Activated effector memory CD4-positive, alpha-beta T cell treated with Interleukin-2 at 50 U/mL for 16 hours (primary cell): Measurements from ENCODE around the gene PTPRO.

Experiments used
- DNase-seq: peaks from one replicate; pipeline ENCODE4 v3.0.0-alpha.2; 2020

PTPRO gene

DNA sequence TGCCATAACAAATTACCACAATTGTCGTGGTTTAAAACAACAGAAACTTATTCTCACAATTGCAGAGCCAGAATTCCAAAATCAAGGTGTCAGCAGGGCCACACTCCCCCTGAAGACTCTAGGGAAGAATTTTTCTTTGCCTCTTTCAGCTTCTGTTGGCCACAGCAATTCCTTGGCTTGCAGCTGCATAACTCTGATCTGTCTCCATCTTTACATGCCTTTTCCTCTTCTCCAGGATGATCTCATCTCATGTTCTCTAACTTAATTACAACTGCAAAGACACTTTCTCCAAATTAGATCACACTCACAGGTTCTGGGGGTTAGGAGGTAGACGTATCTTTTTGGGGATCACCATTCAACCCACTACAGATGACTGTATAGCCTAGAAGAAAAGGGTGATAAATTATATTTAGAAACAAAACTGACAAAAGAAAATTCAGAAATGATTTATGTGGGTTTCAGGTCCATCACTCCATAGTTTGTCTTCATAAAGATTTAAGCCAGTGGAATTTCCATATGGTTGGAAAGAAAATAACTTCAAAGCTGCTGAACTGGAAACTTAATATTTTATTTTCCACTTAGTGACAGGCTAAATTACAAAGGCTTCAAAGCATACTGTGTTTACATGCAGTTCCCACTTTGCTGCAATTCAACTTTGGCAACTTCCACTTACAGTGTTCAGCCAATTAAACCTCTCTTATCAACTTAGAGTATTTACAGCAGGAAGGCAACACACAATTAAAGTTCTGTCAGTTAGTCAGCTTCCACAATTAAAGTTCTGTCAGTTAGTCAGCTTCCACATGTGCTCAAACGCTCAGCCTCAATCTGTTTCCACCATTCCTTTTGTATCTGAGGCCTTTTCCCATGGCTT, 253.6 kb downstream of the PTPRO start:
- no peak for DNase-seq

DNA sequence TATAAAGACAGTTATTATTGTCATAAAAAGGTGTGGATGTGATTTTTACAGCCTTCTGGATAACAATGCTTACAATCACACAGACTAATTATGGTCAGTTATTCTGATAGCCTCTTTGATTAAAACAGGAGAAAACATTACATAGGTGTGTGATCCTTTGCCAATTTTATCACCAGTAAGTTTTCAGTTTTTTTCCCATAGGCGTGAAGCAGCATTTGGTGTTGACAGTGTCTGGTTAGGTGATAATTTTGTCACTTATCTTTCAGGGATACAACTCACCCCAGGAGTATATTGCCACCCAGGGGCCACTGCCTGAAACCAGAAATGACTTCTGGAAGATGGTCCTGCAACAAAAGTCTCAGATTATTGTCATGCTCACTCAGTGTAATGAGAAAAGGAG, 258.1 kb downstream of the PTPRO start:
- DNase-seq: no peak

DNA sequence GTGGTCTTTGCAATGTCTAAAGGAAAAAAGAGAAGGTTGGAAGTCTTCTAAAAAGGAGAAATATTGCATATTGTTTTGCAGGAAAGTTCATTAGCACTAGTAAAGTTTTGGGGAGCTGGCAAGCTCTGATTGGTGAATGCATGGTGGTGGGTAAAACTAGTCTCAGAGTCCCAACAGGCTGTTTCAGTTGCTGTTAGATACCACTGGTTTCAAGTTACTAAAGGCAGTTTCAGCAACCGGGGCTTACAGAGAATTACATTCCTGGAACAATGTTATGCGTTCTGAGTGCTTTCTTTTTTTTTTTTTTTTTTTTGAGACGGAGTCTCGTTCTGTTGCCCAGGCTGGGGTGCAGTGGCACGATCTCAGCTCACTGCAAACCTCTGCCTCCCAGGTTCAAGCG, 258.7 kb downstream of the PTPRO start:
- DNase-seq: no peak

DNA sequence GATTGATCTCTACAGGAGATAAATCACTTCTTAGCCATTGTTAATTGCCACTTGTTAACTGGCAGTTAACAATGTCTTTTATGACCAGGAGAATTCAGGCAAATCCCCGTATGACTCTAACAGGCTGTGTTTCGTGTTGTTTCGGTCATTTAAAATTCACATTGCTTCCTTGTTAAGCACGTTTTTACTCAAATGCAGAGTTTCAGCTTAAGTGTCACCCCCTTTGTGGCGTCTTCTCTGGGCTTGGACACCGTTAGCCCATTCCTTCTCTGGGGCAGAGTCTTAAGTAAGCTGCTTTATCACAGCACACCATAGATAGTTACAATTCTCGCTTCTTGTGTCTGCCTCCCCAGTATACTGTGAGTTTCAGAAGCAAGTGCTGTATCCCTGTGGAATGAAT, 261.5 kb downstream of the PTPRO start:
- no peak for DNase-seq

DNA sequence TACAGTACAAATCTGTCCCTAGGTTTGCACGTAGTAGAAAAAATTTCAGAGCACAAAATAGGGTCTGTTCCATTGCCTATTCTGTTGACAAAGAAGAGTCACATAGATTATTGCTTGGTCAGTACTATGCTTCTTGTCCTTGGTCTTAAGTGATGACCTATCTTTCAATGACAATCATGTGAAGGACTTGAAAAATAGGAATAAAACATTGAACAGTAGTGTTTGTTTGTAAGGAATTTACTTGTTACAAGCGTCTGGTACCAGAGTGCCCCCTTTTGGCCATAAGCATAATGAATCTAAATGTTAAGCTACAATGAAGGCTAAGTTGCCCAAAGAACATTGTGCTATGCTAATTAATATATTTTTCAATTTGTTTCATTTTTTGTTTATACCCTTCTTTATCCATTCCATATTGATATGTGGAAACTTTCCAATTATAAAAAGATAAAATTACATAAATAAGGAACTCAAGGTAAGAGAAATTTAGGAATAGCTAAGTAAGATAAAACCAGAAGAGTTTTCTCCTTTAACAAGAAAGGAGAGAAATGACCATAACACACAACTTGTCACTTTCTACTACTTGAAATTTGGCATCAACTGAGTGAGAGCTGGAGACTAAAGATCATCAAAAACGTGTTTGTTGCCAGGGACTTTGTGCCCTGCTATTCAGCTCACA, 262.2 kb downstream of the PTPRO start:
- no peak for DNase-seq

DNA sequence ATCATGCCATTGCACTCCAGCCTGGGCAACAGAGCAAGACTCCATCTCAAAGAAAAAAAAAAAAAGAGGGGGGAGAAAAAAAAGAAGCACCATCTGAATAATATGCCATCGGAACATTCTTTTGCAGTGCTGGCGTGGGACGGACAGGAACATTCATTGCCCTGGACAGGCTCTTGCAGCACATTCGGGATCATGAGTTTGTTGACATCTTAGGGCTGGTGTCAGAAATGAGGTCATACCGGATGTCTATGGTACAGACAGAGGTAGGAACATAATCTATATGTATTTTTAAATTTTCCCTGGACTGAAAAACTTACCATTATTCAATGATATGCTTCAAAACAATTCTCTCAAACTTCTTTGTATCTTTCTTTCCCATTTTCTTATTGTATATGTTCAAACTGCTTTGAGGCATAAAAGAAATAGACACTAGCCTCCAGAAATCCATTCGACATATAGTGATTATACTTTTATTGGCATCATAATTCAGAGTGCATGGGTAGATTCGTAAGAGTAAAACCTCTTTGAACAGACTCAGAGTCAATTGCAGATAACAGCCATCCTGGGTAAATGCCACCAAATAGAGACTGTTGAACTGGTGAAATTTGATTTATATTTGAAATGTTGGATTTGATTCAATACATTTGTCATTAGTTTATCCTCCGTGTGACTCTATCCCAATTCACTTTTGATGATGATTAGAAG, 267.2 kb downstream of the PTPRO start:
- no peak for DNase-seq

DNA sequence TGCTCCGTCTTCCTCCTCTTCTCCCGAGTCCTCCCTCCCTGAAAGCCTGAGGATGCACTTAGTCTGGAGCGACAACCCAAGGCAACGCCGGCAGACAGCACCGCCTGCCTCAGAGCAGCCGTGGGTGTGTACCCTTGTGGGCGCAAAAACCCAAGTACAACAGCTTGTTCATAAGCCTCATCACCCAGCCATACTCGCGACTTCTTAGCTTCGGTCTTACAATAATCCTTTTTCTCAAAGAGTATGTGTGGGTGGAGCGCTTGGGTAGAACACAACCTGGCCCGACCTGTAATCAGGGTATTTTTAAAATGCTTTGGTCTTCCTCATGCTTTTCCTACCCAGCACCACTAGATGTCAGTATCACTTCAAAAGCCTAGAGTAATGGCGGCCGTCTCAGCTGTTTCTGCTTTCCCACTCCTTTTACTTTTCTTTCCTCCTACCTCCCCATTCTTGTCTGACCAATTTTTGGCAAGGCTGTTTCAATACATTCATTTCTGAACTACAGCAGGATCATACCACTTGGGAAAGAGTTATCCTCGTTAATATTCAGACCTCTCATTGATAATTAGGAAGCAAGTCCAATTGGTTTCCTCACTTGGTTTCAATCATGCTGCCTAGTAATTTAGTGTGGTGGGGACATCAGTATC, 268.0 kb downstream of the PTPRO start:
- peak; percentile 5 for DNase-seq

DNA sequence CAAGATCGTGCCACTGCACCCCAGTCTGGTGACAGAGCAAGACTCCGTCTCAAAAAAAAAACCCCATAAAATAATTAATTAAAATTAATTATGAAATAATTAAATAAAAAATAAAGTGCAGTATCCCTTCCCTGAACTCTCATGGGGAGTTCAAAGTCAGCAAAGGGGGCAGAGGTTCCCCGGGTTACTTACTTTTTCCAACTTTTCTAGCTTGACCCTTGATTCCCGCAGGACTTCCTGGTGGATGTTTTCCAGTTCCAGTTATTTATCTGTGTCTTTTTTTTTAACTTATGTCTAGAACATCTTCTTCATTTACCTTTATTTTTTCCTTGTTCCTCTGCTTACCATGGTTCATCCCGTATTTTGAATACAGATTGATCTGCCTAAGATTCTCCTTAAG, 269.5 kb downstream of the PTPRO start:
- no peak for DNase-seq

DNA sequence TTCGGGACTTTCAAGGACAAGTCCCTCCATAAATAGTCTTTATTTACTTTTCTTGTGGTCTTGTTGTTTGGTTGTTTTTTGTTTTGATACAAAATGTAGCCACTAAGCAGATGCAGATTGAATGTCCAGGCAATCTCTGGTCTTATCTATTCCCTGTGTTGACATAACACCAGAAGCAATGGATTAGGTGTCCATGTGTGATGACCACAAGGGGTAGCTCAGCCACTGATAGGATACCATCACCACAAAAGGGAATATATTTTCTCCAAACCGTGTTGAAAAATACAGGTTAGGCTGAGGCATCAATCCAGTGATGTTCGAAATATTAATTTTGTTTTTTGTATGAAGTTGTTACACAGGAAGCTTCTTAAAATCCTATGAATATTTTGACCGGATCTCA, 270.6 kb downstream of the PTPRO start:
- DNase-seq: no peak

DNA sequence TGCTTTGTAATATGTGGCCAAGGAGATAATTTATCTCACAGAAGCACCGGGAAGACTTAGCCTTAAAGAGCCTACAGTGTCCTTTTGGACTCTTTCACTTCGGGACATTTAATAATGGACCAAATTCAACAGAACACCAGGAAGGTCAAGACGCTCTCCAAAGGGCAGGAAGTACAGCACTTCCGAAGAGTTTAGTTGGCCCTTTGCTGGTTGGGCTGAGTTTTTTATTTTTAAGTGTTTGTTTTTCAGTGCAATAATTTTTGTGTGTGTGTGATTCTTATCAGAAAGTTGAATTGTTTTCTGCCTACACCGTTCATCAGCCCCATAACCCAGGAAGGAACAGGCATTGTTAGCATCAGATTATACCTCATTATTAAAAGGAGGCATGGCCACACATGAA, 273.9 kb downstream of the PTPRO start:
- DNase-seq: no peak

DNA sequence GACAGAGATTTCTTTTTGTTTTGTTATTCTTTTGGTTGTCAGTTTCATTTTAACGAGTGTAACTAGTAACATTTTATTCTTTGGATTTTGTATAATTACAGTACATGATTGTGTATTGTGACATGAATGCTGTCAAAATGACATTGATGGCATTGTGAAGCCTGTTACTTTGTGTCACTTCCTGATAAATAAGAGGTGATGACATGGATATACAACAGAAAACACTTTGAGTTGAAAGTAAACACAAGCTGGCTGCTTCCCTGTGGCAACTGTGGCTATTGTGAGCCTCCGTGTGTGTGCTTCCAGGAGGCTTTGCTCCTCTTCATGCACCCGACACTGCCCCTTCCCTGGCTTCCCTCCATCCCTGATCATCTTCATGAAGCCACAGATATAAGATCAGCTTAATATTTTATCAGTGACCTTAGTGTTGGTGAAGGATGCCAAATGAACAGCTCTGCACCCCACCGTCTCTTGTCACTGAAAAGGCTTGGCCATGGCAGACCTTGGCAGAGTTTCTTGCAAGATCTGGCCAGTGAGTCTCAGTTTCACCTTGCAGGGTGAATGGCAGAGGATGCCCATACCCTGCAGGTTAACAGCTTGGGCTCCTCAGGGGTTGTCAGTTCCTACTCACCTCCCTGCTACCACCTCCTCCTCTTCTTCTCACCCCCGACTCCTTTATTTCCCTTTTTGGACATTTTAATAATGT, 275.0 kb downstream of the PTPRO start:
- DNase-seq: no peak

DNA sequence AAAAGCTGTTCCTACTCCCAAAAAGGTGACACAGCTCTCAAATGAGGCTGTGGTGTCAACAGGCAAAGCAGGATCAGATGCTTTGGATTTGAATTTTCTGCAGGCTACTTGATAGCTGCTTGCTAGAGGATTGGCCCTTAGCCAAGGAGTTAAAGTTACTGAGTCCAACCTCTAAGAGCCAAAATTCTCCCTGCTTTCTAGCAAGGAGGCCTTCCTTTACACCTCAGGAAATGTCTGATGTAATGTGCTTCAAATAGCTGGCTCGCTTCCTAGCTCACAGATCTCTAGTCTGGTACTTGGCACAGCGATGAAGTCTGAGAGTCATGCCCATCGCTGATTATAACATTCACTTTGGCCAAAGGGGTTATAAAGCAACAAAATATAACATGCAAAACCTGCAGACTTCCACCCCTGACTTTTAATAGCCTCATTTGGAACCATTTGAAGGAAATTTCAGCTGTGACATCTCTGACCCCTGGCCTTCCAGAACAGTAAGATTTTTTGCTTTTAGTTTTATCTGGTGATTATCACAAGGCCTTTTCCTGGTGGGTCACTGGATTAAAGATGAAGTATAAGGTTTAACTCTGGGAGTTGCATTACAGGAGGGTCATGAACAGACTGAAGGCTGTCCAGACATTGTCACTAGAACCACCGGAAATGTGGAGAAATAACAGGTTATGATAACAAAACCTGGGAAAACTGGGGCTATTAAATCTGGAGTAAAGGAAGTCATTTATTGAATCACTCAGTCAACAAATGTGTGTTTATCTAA, 277.1 kb downstream of the PTPRO start:
- DNase-seq: no peak

DNA sequence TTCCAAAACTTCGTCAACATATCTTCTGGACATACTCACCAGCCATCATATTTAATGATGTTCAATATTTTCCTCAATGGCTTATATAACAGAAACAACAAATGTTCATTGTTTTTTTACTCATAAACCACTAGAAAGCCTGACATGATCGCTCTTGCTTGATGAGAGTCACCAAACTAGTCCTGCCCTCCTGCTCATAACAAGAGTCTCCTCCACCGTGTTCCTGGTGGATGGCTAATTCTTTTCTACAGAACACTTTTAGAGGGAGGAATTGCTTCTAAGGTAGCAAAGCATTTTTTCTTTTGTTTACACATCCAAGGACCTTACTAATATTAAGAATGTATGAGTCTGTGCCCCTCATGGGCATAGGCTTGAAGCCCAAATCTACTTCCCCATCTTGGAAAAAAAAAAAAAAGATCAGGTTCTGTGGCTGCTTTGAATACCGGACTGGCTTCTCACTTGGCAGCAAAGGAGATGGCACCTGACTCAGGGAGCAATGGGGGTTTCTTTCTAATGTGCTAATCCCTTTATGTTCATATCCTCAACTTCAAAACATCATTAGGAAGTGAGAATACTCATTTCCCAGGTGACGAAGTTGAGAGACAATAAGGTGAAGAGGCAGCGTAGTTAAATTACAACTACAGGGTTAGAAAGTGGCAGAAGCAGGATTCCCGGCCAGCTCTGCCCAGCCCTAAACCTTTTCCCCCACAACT, 278.1 kb downstream of the PTPRO start:
- no peak for DNase-seq

DNA sequence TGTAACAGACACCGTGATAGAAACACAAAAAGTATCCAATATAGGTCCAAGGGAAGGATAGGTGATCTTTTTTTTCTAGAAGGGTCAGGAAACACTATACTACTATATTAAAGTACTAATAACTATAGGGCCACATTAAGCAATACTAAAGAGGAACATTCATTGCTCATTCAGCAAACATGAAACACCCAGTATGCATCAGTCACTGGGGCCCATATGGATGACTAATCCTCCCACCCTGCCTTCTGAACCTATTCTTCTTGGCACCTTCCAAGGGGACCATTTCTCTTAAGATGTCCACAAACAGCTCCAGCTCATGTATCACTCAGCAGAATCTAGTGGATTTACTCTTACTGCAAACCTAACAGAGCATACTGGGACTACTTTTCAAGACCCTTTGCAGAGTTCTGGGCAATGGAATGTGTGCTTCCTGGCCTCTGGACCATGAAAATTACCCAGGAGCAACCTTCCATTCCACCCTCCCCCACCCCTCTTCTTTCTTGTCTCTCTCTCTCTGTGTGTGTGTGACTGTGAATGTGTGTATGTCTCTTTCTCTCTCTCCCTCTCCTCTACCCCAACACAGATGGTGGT, 279.0 kb downstream of the PTPRO start:
- DNase-seq: no peak

DNA sequence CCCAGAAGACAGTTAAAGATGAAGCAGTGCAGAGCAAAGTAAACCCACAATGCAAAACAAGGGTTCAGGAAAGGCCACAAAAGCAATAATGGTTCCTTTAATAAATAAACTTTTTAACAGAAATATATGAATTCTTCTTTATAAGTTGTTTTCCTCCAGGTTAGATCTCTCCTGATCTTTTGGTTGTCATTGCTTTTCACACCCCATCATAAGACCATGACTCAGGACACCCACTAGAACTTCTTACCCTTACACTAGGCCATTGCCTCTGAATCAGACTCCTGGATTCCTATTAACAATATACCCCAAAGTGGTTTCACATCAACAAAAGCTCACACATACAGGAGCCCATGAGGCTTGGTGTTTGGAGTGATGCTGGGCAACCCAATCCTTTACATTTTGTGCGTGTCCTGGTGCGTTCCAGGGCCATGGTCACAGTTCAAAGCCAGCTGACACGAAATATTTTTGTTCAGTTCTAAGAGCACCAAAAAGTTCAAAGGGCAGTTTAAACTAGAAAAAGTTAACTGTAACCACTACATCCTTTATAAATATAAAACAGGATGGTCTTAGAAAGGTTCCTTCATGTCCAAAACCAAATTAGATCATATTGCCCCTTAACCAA, 279.9 kb downstream of the PTPRO start:
- DNase-seq: no peak

DNA sequence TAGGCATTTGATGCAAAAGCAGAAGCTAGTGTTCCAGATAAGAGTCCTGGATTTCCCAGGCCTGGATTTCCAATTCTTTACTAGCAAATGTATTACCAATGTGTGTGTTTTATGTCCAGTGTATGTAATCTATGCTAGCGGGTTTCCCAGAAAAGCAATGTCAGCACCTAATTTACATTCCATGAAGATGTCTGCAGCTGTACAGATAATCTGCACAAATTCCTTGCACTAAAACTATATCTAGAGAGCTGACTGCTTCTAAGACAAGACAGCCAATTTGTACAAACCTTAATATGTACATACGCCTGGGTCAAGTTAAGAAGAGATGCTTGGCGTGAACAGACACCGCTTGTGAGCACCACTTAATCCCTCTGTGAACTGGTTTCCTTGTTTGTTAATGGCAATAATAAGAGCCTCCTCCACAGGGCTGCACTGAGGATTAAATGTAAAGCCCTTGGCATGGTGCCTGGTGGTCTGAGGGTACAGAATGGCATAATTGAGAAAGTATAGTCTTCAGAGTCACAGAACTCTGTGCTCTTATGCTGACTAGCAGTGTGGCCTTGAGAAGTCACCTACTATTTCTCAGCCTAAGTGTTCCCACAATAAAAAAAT, 281.3 kb downstream of the PTPRO start:
- no peak for DNase-seq

DNA sequence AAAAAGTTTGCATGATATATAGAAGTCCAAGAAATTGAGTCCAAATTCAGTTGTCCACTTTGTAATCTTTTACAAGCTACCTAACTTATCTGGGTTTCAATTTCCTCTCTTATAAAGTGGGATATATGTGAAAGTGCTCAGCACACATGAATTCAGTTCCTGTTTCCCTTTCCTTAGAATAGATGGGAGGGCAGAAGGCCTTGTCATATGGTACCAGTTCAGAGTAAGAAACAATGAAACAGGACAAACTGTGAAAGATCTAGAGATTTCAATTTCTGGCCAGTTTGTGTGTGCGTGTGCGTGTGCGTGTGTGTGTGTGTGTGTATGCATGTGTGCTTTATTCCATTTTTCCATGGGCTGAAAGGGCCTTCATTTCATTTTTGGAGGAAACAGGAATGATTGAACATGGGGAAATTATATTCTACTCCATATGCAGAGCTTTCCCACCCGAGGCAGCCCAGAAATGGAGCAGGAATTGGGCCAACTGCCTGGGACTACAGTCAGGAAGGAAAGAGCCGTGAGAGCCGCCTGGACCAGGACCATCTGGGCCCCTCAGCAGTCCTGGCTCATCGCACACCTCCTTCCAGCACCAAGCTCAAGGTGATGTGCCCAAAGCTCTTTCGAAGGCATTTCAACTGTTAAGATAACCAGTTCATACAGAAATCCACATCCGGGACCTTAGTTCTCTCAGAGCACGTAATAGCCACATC, 283.7 kb downstream of the PTPRO start:
- no peak for DNase-seq

DNA sequence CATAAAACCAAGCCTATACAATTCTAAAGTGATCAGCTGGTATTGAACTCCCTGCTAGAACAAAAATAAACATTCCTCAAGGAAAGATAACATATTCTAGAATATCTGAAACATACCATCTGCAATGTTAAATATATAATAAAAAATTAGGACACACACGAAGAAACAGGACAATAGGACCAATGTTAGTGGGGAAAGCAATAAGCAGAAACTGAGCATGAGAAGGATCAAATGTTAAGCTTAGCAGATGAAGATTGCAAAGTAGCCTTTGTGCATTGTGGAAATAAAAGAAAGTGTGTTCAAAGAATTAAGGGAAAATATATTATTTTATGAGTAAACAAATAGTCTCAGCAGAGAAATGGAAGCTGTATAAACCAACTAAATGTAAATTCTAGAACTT, 286.1 kb downstream of the PTPRO start:
- no peak for DNase-seq

DNA sequence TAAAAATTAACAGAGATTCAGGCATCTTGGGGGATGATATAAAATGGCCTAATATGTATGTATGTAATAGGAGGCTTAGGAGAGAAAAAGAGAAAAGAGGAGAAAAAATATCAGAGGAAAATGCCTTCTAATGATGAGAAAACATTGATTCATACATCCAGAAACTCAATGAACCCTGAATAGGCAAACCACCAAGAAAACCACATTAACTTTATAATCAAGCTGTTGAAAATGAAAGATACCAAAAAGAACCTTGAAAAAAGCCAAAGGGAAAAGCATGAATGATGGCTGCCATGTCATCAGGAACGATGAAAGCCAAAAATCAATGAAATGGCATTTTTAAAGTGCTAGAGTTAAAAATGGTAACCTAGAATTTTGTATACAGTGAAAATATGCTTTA, 286.6 kb downstream of the PTPRO start:
- DNase-seq: no peak
